Activated effector memory CD4-positive, alpha-beta T cell treated with anti-CD3 and anti-CD28 coated beads, Interleukin-2, amount 50 U/mL, for 16 hours (primary cell): ENCODE results near the gene ZNF189.

ENCODE experiments used
- DNase-seq: peaks from one replicate; pipeline ENCODE4 v3.0.0-alpha.2; 2020

ZNF189 gene

GRCh38 chr9:101455656-101456240 is 57.1 kb downstream of the ZNF189 start:
- no peak for DNase-seq

DNA sequence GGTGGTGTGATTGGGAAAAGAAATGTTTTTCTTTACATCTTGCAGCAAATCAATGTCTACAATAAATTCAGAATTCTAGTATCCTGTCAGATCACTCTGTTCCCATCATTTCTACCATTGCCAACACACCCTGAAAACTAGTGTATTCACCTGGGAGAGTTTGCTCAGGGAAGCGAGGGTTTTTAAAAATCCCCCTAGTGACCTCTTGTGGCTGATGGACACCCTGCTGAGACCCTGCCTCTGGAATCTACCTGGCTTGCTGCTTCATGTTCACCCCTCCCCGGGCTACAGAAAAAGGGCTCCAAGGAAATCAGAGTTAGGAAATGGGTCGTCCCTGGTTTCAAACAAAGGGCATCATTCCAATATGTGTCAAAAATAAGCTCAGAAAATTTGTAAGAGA is 58.4 kb downstream of the ZNF189 start:
- DNase-seq = no peak

GRCh38 chr9:101458963-101459631 is 60.4 kb downstream of the ZNF189 start:
- DNase-seq = no peak
